ENCODE data around the gene ADAM8.
"Not testable (repeated sequence)": the region's sequence is repeated elsewhere in the genome, so short reads cannot be mapped to it uniquely, and the experiment has no call there.

ADAM8 gene

GRCh38 chr10:133248334-133248715 is 28.3 kb downstream of the ADAM8 start:
- DNase-seq, result no peak

GRCh38 chr10:133247681-133248333 is 28.9 kb downstream of the ADAM8 start:
- no peak for DNase-seq

DNA sequence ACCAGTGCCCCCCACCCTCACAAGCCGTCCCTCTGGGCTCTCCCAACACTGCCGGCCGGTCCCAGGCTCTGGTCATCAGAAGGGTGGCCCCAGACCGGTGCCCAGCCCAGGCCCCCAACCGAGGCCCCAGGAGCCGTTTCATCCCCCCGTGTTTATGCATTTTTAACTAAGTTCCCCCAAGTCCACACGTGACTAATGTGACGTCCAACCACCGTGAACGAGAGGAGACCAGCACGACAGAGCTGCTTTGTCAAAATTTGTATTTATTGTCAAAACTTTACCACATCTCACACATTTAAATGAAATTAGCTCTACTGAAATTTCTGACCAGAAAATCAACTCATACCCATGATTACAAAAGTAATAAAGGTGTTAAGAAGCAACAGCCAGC is 30.4 kb downstream of the ADAM8 start:
- no peak for DNase-seq

DNA sequence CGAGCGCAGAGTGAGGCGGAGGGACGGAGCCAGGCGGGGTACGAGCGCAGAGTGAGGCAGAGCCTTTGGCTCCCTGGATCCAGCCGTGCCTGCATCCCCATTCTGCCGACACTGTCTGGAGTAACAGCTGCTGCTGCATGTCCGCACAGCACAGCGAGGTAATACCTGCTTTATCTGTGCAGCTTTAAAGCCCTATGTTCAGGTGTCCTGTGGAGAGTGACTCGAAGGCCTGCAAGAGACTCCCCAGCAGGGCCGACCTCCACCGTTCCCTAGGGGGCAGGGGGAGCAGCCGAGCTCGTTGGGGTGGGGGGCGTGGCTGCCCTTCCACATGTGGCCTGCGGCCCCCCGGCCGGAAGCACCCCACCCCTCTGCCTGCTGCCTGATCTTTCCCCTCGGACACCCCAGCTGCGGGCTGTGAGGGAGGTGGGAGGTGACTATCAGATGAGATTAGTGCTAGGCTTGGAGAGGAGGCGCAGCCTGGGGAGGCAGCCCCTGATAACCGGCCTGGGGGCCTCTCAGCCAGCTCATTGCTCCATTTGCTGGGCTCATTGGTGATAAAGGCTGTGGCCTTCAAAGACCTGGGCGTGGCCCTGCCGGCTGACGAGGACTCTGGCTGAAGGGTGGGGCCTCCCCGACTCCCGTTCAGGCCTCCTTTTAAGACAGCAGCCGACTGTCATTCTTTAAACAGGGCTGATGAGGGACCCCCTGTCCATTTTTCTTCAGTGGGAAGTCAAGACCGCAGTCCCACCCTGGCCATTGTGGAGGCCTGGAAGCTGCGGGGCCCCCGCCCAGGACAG is 31.0 kb downstream of the ADAM8 start:
- no peak for DNase-seq

GRCh38 chr10:133243593-133243992 is 33.1 kb downstream of the ADAM8 start:
- no peak for DNase-seq

DNA sequence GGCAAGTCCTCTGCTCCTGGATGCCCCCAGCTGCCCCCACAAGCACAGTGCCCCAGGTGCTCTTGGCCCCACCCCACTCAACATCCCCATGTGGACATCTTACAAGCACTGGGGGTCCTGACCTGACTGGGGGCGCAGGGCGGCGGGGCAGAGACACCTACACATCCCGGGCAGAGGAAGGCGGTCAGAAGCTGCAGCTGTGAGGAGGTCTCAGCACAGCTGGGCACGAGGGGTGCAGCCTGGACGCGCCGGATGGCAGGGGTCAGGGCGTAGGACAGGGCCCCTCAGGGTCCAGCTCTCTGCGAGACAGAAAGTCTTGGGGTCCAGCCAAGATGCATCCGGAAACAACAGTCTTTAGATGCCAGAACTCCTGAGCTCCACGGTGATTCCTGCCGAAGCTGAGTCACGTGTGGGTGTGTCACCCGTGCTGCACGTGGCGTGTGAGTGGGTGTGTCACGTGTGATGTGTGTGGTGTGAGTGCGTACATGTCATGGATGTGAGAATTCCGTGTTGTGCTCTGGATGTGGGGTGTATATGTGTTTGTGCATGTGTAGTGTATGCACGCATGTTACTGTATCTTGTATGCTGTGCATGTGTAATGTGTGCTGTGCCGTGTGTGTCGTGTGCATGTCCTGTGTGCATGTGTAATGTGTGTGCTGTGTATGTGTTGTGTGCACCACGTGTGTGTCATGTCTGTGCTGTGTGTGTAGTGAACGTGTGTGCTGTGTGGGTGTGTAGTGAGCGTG is 33.9 kb downstream of the ADAM8 start:
- DNase-seq, result no peak

DNA sequence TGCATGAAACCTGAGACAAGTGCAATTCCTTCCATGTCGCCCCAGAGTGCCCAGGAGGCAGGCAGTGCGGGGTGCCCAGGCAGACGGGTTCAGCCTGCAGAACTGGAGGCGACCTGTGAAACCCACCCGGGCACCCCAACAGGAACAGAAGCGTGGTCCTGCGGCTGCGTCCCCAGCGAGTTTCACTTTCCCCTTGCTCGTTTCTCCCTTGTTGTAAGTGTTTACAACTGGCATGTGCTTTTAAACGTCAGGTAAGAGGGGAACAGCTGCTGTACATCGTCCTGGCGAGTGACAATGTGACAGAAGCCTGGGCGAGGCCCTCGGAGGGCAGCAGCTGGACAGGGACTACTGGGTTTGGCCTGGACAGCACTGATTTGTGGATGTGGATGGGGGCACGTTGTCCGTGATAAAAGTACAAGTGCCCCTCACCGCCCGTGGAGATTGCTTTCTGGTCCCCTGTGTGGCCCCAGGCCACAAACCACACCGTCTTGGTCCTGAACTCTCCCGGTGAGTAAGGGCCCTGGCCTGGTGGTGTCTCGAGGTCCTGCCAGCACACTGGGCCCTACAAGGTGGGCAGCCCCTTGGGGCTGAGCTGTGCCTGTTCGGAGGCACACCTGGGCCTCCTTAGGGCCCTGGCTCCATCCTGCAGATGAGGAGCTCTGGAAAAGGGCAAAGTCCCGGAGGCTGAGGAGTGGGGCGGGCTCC is 35.0 kb downstream of the ADAM8 start:
- DNase-seq, result no peak

DNA sequence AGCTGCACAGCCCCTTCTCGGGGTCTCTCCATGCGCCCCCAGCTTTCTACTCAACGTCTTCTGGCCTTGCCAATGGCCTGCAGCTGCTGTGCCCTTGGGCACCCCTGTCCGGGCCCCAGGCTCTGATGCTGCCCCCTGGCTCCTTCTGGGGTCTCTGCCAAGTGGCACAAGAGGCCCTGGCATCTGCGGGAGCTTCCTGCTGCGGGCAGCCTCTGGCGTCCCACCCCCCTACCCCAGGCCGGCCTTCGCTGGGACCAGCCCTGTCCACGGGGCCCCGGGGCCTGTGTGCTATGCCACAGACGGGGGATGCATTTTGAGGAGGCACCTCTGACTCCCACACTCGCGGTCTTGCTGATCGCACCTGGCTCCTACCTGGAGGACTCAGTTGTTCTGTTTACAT is 36.7 kb downstream of the ADAM8 start:
- no peak for DNase-seq

GRCh38 chr10:133238466-133238804 is 38.2 kb downstream of the ADAM8 start:
- no peak for DNase-seq

DNA sequence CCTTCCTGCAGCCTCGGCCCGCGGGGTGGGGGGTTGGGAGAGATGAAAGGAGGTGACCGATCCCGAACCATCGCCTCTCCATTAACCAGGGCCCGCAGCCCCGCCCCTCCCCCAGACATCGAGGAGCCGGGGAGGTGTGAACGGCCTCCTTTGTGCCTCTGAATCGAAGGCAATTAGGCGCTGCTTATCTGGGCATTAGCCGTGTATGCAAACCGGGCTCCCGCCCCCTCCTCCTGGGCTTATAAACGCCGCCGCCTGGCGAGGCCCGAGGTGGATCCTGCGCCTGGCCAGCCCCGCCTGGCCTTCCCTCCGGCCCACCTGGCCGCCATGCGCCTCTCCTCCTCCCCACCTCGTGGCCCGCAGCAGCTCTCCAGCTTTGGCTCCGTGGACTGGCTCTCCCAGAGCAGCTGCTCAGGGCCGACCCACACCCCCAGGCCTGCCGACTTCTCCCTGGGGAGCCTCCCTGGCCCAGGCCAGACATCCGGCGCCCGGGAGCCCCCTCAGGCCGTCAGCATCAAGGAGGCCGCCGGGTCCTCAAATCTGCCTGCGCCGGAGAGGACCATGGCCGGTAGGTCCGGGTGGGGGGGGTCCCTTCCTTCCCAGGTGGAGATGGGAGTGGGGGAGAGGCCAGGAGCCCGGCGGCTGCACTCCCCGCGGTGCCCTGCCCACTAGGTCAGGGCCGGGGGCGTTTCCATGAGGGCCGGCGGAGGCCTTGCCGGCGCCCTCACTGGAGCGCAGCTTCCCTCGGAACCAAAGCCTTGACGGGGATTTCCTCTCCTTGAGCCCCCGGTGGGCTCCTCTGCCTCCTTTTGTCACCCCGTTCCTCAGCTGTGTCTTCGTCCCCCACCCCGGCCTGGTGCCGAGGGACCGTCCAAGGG is 38.8 kb downstream of the ADAM8 start, which contains the start of gene VENTX:
Gene VENTX, plus strand, starts transcription at position 268 of the 878 bp plus-strand sequence. Its CDS starts 60 bp downstream, at position 328.
- no peak for DNase-seq

GRCh38 chr10:133237241-133237587 is 39.5 kb downstream of the ADAM8 start:
- no peak for DNase-seq

DNA sequence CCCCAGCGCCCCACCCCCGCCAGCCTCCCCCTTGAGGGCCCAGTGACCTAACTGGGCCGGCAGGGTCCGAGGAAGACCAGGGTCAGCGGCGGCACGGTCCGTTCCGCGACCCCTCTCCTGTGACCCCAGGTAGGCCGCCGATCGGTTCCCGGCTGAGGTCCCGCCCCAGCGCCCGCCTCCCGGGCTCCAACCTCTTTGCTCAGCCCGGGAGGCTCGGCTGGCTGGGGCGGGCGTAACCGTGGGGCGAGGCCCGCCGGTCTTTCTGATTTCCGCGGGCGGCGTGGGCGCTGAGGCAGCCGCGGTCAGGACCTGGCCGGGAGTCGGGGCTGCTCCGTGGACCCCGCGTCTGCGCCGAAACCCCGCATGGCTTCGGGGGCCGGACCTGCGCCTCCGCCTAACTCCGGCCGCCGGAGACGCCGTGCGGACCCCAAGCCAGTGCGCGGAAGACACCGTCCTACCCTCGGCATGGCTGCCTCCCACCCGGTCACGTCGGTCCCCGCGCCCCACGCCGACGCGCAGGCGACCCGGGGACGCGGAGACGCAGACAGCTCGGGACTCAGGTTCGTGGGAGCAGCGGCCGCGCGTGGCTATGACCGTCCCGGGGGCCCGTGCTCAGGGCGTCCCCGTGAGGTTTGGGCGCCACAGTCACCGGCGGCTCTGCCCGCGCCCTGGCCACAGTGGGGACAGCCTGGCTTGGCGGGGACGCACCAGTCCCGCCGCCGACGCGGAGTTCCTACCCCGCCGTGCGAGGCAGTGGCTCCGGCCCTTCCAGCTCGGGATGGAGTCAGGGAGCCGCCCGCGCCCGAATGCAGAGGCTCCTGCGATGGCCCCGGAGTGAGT is 40.0 kb downstream of the ADAM8 start:
- no peak for DNase-seq

- DNase-seq, result no peak
Measured at GRCh38 chr10:133235932-133236331, 40.7 kb downstream of the ADAM8 start.

- DNase-seq, result no peak
Measured at GRCh38 chr10:133235265-133235855, 41.3 kb downstream of the ADAM8 start.

GRCh38 chr10:133234796-133235195 is 41.9 kb downstream of the ADAM8 start:
- not testable (repeated sequence) for DNase-seq

DNA sequence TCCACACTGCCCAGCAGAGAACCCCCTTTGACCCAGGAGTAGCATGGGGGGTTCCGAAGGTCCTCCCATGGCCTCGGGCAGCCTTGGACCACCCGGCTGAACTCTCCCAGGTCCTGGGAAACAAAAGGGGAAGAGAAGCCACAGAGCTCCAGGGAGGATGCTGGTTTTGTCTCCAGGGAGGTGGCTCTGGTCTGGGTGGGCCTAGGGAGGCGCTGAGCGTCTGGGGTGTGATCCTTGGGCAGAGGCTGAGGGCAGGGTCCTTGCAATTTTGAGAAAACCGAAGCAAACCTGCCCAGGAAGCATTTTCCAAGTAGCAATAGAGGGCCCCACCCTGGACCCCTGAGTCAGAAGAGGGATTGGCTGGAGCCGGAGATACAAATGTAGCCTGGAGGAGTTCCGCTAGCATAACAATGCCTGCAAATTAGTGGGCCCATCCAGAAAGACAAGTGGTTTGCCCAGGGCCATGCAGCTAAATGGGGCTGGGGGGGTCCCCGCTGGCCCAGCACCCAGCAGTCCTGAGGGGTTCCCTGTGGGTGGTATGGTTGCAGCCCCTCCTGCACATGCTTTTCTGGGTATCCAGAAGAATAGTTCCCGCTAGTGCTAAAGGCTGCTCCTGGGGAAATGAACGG is 44.6 kb downstream of the ADAM8 start:
- no peak for DNase-seq

DNA sequence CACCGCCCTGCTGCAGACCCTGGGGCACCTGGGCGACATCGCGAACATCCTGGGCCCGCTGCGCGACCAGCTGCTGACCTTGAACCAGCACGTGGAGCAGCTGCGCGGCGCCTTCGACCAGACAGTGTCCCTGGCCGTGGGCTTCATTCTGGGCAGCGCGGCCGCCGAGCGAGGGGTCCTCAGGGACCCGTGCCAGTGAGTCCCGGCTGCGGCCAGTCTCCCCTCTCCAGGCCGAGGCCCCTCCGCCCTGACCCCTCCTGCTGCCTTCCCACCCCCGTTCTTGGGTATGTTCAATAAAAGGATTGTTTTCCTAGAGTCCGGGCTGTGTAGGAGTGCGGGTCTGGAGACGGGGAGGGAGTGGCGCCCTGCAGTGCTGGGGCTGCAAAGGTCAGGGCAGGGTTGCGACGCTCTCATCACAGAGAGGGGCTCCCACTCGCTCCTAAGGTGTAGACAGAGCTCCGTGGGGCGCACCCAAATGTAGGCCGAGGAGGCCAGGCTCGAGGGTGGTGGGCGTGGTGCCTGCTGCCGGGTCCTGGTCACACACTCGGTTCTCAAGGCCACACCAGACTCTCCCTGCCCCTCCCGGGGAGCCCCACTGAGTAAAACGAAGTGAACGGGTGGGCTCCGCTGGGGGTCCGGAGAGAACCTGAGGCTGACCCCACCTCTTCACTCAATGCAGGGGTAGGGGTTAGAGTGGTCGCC is 45.3 kb downstream of the ADAM8 start:
- no peak for DNase-seq

DNA sequence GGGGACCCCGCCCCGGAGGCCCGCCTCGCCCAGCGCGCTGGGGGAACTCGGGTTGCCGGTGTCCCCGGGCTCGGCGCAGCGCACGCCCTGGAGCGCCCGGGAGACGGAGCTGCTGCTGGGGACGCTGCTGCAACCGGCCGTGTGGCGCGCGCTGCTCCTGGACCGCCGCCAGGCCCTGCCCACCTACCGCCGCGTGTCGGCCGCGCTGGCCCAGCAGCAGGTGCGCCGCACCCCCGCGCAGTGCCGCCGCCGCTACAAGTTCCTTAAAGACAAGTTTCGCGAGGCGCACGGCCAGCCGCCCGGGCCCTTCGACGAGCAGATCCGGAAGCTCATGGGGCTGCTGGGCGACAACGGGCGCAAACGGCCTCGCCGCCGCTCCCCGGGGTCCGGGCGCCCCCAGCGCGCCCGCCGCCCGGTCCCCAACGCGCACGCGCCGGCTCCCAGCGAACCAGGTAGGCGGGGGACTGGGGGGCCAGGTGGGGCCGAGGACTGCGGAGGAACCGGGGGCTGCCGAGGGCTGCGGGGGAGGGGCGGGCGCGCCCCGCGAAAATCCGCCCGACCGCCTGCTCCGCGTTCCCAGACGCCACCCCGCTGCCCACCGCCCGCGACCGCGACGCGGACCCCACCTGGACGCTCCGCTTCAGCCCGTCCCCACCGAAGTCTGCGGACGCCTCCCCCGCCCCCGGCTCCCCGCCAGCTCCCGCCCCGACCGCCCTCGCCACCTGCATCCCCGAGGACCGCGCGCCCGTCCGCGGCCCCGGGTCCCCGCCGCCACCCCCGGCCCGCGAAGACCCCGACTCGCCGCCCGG is 46.1 kb downstream of the ADAM8 start:
- no peak for DNase-seq

DNA sequence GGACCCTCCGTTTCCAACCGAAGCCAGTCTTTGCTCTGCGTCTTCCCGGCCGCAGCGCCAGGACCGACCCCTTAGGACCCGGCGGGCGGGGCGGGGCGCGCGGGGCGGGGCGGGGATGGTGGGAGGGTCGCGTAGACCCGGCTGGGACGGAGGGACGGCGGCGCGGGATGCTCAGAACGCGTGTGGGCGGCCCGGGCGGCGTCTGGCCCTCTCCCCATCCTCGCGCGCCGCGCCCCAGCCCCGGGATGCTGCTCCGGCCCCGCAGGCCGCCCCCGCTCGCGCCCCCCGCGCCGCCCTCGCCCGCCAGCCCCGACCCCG is 46.7 kb downstream of the ADAM8 start, which contains the start of gene UTF1:
Gene UTF1, plus strand, starts transcription at position 174 of the 318 bp plus-strand sequence. Its CDS starts 72 bp downstream, at position 246.
- no peak for DNase-seq
